Neural progenitor cell (in vitro differentiated cells): ENCODE measurements around the gene ZMPSTE24. TPM values are rescaled to one million over a fixed set of nuclear protein-coding genes. Genes with fewer than 3 reads are reported as not detected.

Experiments
- DNase-seq: peaks from one replicate; pipeline ENCODE4 v3.0.0-alpha.2; 2016; ENCODE audit warnings: low spot score
- H2AFZ ChIP-seq: fragments of 200-600 bp; sonication (generic); replicated peaks from 2 replicates; pipeline ENCODE4 v1.6.1; 2016; ENCODE audit warnings: antibody characterized with exemption
- H3F3A ChIP-seq: fragments of 200-600 bp; sonication (generic); 2 replicates; pipeline ENCODE4 v1.6.1; 2016; ENCODE audit warnings: antibody characterized with exemption, low read depth
- H3K27ac ChIP-seq: fragments of 200-600 bp; sonication (generic); 2 replicates; pipeline ENCODE4 v1.5.1; 2016; ENCODE audit warnings: mild to moderate bottlenecking
- H3K27me3 ChIP-seq: fragments of 200-600 bp; sonication (generic); 2 replicates; pipeline ENCODE4 v1.6.1; 2016; ENCODE audit warnings: mild to moderate bottlenecking, moderate library complexity
- H3K36me3 ChIP-seq: fragments of 200-600 bp; sonication (generic); 2 replicates; pipeline ENCODE4 v1.5.1; 2016
- H3K4me1 ChIP-seq: fragments of 200-600 bp; sonication (generic); 2 replicates; pipeline ENCODE4 v1.6.1; 2016; ENCODE audit warnings: mixed run types
- H3K4me2 ChIP-seq: fragments of 200-600 bp; sonication (generic); 2 replicates; pipeline ENCODE4 v1.6.1; 2016
- H3K4me3 ChIP-seq: fragments of 200-600 bp; sonication (generic); 2 replicates; pipeline ENCODE4 v1.5.1; 2016
- H3K79me2 ChIP-seq: fragments of 200-600 bp; sonication (generic); 2 replicates; pipeline ENCODE4 v1.6.1; 2016; ENCODE audit warnings: low read depth
- H3K9ac ChIP-seq: fragments of 200-600 bp; sonication (generic); 2 replicates; pipeline ENCODE4 v1.6.1; 2016
- H3K9me3 ChIP-seq: fragments of 200-600 bp; sonication (generic); 2 replicates; pipeline ENCODE4 v1.5.1; 2016; ENCODE audit warnings: low read depth
- H4K20me1 ChIP-seq: fragments of 200-600 bp; sonication (generic); 2 replicates; pipeline ENCODE4 v1.6.1; 2016; ENCODE audit warnings: low read depth
- H3K27ac Mint-ChIP-seq: 3 replicates; pipeline ENCODE4 v1.8.0; 2021; ENCODE audit warnings: mixed read lengths
- H3K27me3 Mint-ChIP-seq: 2 replicates; pipeline ENCODE4 v1.8.0; 2022; ENCODE audit warnings: low read depth, mild to moderate bottlenecking, inconsistent platforms, moderate library complexity, mixed read lengths; ENCODE audit not compliant: insufficient read depth
- H3K36me3 Mint-ChIP-seq: 3 replicates; pipeline ENCODE4 v1.8.0; 2021; ENCODE audit warnings: mixed read lengths
- H3K4me1 Mint-ChIP-seq: 3 replicates; pipeline ENCODE4 v1.8.0; 2021; ENCODE audit warnings: mixed read lengths
- H3K4me3 Mint-ChIP-seq: 3 replicates; pipeline ENCODE4 v1.8.0; 2021; ENCODE audit warnings: mild to moderate bottlenecking, moderate library complexity, mixed read lengths
- H3K9me3 Mint-ChIP-seq: 3 replicates; pipeline ENCODE4 v1.8.0; 2020; ENCODE audit warnings: mixed read lengths
- CTCF ChIP-seq: fragments of 200-600 bp; sonication (generic); IDR thresholded peaks from 2 replicates; pipeline ENCODE4 v1.5.1; 2017; ENCODE audit warnings: antibody characterized with exemption, mild to moderate bottlenecking
- EZH2 ChIP-seq: fragments of 200-600 bp; sonication (generic); IDR thresholded peaks from 2 replicates; pipeline ENCODE4 v1.6.1; 2017; ENCODE audit warnings: antibody characterized with exemption, mild to moderate bottlenecking, moderate library complexity
- EZH2phosphoT487 ChIP-seq: fragments of 200-600 bp; sonication (generic); IDR thresholded peaks from 2 replicates; pipeline ENCODE4 v1.6.1; 2017; ENCODE audit warnings: antibody characterized with exemption
- total RNA-seq: library from RNA; depleted of rRNA; stranded (reverse); fragments of >200 nt; gene quantifications from 2 replicates; pipeline ENCODE4 v1.2.3, GENCODE V29; 2015; ENCODE audit warnings: low replicate concordance

The ZMPSTE24 gene
- total RNA-seq, 1 donor from 2014 or later: 38.0 TPM

GRCh38 chr1:40241362-40241761, 16.7 kb upstream of the ZMPSTE24 start:
- Histone ChIP-seq H3K9ac (no peak overlapping the region), H3K9me3 (no peaks in the 10 kb centered on the region), H3K27ac (no peak overlapping the region), H3K4me3 (no peak overlapping the region), H3K36me3 (peaks cover 22% of the 10 kb centered on the region), H2AFZ (no peak overlapping the region), H3K4me2 (no peak overlapping the region), H3K4me1 (no peaks in the 10 kb centered on the region), H3K79me2 (no peaks in the 10 kb centered on the region), H3F3A (peaks cover 15% of the 10 kb centered on the region), H3K27me3 (no peaks in the 10 kb centered on the region), H4K20me1 (peaks cover 12% of the 10 kb centered on the region)
- H3K4me1 Mint-ChIP-seq: no peaks in the 10 kb centered on the region
- H3K9me3 Mint-ChIP-seq: no peaks in the 10 kb centered on the region
- peaks cover 23% of the 10 kb centered on the region for H3K36me3 Mint-ChIP-seq
- no peak overlapping the region for H3K27ac Mint-ChIP-seq
- DNase-seq: no peak
- no peaks in the 10 kb centered on the region for H3K27me3 Mint-ChIP-seq
- H3K4me3 Mint-ChIP-seq: no peak overlapping the region
- no peak for TF ChIP-seq EZH2phosphoT487
- TF ChIP-seq EZH2: no peak
- TF ChIP-seq CTCF: no peak

GRCh38 chr1:40243351-40243750, 14.7 kb upstream of the ZMPSTE24 start:
- no peaks in the 10 kb centered on the region for H3K27me3 ChIP-seq
- H3F3A ChIP-seq: peaks cover 15% of the 10 kb centered on the region
- no peak overlapping the region for H3K4me2 ChIP-seq
- no peaks in the 10 kb centered on the region for H3K4me1 Mint-ChIP-seq
- H3K9ac ChIP-seq: no peak overlapping the region
- H3K4me3 Mint-ChIP-seq: no peak overlapping the region
- no peaks in the 10 kb centered on the region for H3K79me2 ChIP-seq
- no peak overlapping the region for H2AFZ ChIP-seq
- no peaks in the 10 kb centered on the region for H3K4me1 ChIP-seq
- no peak overlapping the region for H3K27ac ChIP-seq
- peaks cover 5% of the 10 kb centered on the region for H3K36me3 Mint-ChIP-seq
- H3K9me3 Mint-ChIP-seq: no peaks in the 10 kb centered on the region
- H4K20me1 ChIP-seq: peaks cover 3% of the 10 kb centered on the region
- peaks cover 4% of the 10 kb centered on the region for H3K36me3 ChIP-seq
- no peaks in the 10 kb centered on the region for H3K27me3 Mint-ChIP-seq
- no peak for TF ChIP-seq EZH2
- no peak for TF ChIP-seq EZH2phosphoT487
- no peak for TF ChIP-seq CTCF
- no peak overlapping the region for H3K27ac Mint-ChIP-seq
- DNase-seq: no peak
- no peak overlapping the region for H3K4me3 ChIP-seq
- no peaks in the 10 kb centered on the region for H3K9me3 ChIP-seq

- H3K27me3 ChIP-seq: no peaks in the 10 kb centered on the region
- H3K27ac Mint-ChIP-seq: no peak overlapping the region
- H3K27me3 Mint-ChIP-seq: no peaks in the 10 kb centered on the region
- H3K79me2 ChIP-seq: no peaks in the 10 kb centered on the region
- peaks cover 15% of the 10 kb centered on the region for H3F3A ChIP-seq
- no peak overlapping the region for H2AFZ ChIP-seq
- no peak overlapping the region for H3K4me3 Mint-ChIP-seq
- no peak overlapping the region for H3K9ac ChIP-seq
- peaks cover 3% of the 10 kb centered on the region for H4K20me1 ChIP-seq
- peaks cover 4% of the 10 kb centered on the region for H3K36me3 Mint-ChIP-seq
- TF ChIP-seq EZH2 (no peak), EZH2phosphoT487 (no peak), CTCF (no peak)
- H3K4me3 ChIP-seq: no peak overlapping the region
- H3K4me1 ChIP-seq: no peaks in the 10 kb centered on the region
- no peak for DNase-seq
- no peaks in the 10 kb centered on the region for H3K36me3 ChIP-seq
- no peak overlapping the region for H3K4me2 ChIP-seq
- no peak overlapping the region for H3K27ac ChIP-seq
- no peaks in the 10 kb centered on the region for H3K4me1 Mint-ChIP-seq
- no peaks in the 10 kb centered on the region for H3K9me3 Mint-ChIP-seq
- H3K9me3 ChIP-seq: no peaks in the 10 kb centered on the region
Observed at GRCh38 chr1:40244138-40244744, 13.8 kb upstream of the ZMPSTE24 start.
